Activated B cell treated with CpG ODN at 0.5 μM for 24 hours (primary cell): ENCODE results near the gene EIF3CL. TPM values are rescaled to one million over a fixed set of nuclear protein-coding genes. Genes with fewer than 3 reads are reported as not detected.
"Not testable (repeated sequence)": the region's sequence is repeated elsewhere in the genome, so short reads cannot be mapped to it uniquely, and the experiment has no call there.

Source experiments
- ATAC-seq: fragments of 200-7000 bp; cut with Tn5 transposase; one replicate; pipeline ENCODE4 v1.10.0; 2021; ENCODE audit warnings: low read depth, mild to moderate bottlenecking, moderate library complexity
- CTCF ChIA-PET: fragments of 350-600 bp; sonication (Branson Sonifier 250); formaldehyde crosslinking; loops from one replicate; lab custom pipeline; 2021; ENCODE audit warnings: antibody characterized with exemption; lab: Charles Lee
- POLR2A ChIA-PET: fragments of 350-600 bp; sonication (Branson Sonifier 250); formaldehyde crosslinking; loops from one replicate; lab custom pipeline; 2021; ENCODE audit warnings: antibody characterized with exemption; lab: Charles Lee
- DNase-seq: peaks from one replicate; pipeline ENCODE4 v3.0.0; 2022
- H3K27ac Mint-ChIP-seq: one replicate; pipeline ENCODE4 v1.8.0; 2020; ENCODE audit warnings: mixed read lengths
- H3K27me3 Mint-ChIP-seq: one replicate; pipeline ENCODE4 v1.8.0; 2021; ENCODE audit warnings: mixed read lengths
- H3K36me3 Mint-ChIP-seq: one replicate; pipeline ENCODE4 v1.8.0; 2021; ENCODE audit warnings: low read depth, mixed read lengths
- H3K4me1 Mint-ChIP-seq: one replicate; pipeline ENCODE4 v1.8.0; 2021; ENCODE audit warnings: mixed read lengths
- H3K4me3 Mint-ChIP-seq: one replicate; pipeline ENCODE4 v1.8.0; 2020; ENCODE audit warnings: mild to moderate bottlenecking, mixed read lengths
- H3K9me3 Mint-ChIP-seq: one replicate; pipeline ENCODE4 v1.8.0; 2020; ENCODE audit warnings: mixed read lengths
- intact Hi-C: fragments of 100-400 bp; cut with micrococcal nuclease; formaldehyde crosslinking; loops from one replicate; pipeline ENCODE4 v1.15.1; 2024
- total RNA-seq: library from RNA; stranded (reverse); gene quantifications from 2 replicates; pipeline ENCODE4 v1.2.3, GENCODE V29; 2022

The EIF3CL gene
- total RNA-seq, 1 donor from 2014 or later: 99.8 TPM

- H3K27me3 Mint-ChIP-seq, intact Hi-C loops, DNase-seq, H3K27ac Mint-ChIP-seq, H3K36me3 Mint-ChIP-seq, CTCF ChIA-PET, H3K4me3 Mint-ChIP-seq, ATAC-seq, H3K9me3 Mint-ChIP-seq, POLR2A ChIA-PET, H3K4me1 Mint-ChIP-seq: not testable (repeated sequence)
These were observed 21.3 kb downstream of the EIF3CL start for GRCh38 chr16:28382177-28382867.

- POLR2A ChIA-PET, H3K4me3 Mint-ChIP-seq, H3K36me3 Mint-ChIP-seq, H3K9me3 Mint-ChIP-seq, ATAC-seq, CTCF ChIA-PET, H3K4me1 Mint-ChIP-seq, H3K27me3 Mint-ChIP-seq, DNase-seq, H3K27ac Mint-ChIP-seq, intact Hi-C loops: not testable (repeated sequence)
These were observed 25.8 kb downstream of the EIF3CL start for GRCh38 chr16:28377822-28378221.

GRCh38 chr16:28377108-28377625 is 26.5 kb downstream of the EIF3CL start:
- DNase-seq, H3K36me3 Mint-ChIP-seq, H3K9me3 Mint-ChIP-seq, intact Hi-C loops, CTCF ChIA-PET, H3K4me1 Mint-ChIP-seq, ATAC-seq, POLR2A ChIA-PET, H3K27me3 Mint-ChIP-seq, H3K27ac Mint-ChIP-seq, H3K4me3 Mint-ChIP-seq: not testable (repeated sequence)

DNA sequence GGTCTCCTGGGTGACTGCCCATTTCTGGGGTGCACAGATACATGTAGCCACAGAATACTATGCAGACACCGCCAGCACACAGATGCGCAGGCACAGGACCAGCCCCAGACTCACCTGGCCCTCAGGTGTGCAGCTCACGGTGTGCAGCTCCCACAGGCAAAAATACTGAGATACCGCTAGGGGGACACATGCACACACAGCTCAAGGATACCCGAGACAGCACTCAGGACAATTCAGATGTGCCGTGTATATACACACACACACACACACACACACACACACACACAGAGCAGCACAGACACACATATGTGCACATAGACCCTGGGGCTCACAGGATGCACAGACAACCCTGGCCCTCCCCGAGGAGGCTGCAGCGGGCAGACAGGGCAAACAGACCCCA is 28.5 kb downstream of the EIF3CL start:
- ATAC-seq: peak; percentile 68
- H3K27ac Mint-ChIP-seq, H3K27me3 Mint-ChIP-seq, H3K4me3 Mint-ChIP-seq, CTCF ChIA-PET, intact Hi-C loops, H3K36me3 Mint-ChIP-seq, H3K4me1 Mint-ChIP-seq, H3K9me3 Mint-ChIP-seq, DNase-seq, POLR2A ChIA-PET: not testable (repeated sequence)

- H3K27ac Mint-ChIP-seq, intact Hi-C loops, POLR2A ChIA-PET, CTCF ChIA-PET, DNase-seq, H3K4me1 Mint-ChIP-seq, H3K27me3 Mint-ChIP-seq, H3K4me3 Mint-ChIP-seq, H3K36me3 Mint-ChIP-seq, H3K9me3 Mint-ChIP-seq: not testable (repeated sequence)
- peak; percentile 39 for ATAC-seq
These were observed 29.4 kb downstream of the EIF3CL start for GRCh38 chr16:28374281-28374680.

DNA sequence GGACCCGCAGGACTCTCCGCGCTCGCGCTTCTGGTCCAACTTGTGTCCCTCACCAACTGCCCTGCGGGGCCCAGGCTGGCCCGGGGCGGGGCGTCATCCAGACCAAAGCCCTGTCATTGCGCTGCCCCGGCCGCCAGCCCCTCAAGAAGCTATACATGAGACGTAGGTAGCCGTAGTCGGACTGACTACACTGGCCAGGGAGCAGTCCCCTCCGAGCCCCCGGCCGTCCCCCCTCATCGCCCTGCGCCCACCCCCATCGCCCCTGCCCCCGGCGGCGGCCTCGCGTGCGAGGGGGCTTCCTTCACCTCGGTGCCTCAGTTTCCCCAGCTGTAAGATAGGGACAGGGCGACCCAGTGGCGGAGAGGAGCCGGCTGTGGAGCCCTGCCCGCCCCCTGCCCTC is 35.7 kb downstream of the EIF3CL start:
- H3K36me3 Mint-ChIP-seq, H3K27ac Mint-ChIP-seq, H3K4me1 Mint-ChIP-seq, CTCF ChIA-PET, POLR2A ChIA-PET, H3K27me3 Mint-ChIP-seq, DNase-seq, H3K9me3 Mint-ChIP-seq, ATAC-seq, H3K4me3 Mint-ChIP-seq, intact Hi-C loops: not testable (repeated sequence)

DNA sequence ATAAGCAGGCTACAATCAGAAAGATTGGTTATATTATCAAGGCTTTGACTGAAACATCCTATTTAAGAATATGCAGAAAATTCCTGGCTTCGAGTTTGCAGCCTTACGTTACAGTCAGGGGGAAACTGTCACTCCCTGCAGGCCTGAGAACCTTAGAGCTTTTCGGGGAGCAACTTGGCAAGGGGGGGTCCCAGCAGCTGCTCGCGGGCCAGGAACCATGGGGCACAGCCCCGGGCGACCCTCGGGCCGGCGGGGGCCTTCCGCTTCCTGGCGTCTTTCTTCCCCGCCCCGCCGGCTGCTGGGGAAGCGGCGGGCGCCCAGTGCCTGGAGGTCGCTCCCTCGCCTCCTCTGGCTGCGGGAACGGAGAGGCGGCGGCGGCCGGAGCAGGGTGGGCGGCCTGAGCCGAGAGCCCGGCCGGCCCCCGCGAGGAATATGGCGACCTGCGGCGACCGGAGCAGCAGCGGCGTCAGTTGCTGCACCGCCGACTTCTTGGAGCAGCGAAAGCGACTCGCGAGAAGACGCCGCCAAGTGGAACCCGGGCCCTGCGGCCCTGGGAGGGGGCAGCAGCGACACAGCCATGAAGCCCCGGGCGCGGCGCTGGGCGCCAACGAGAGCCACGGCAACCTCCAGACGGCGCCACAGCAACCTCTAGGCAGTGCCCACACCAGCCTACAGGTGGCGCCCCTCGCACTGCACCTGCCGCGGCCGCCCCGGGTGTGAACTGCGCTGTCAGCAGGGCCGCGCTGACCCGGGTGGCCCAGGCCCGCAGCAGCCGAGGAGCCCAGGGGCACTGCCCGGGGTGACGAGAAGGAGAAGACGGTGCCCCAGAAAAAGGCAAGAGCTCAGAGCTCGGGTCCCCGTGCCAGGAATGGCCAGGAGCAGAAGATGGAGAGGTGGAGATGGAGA is 39.1 kb downstream of the EIF3CL start:
- intact Hi-C loops, POLR2A ChIA-PET, H3K4me3 Mint-ChIP-seq, H3K27me3 Mint-ChIP-seq, H3K36me3 Mint-ChIP-seq, H3K27ac Mint-ChIP-seq, CTCF ChIA-PET, H3K4me1 Mint-ChIP-seq, DNase-seq, H3K9me3 Mint-ChIP-seq: not testable (repeated sequence)
- ATAC-seq: peak; percentile 99

- H3K9me3 Mint-ChIP-seq, intact Hi-C loops, H3K27me3 Mint-ChIP-seq, ATAC-seq, POLR2A ChIA-PET, H3K27ac Mint-ChIP-seq, H3K4me3 Mint-ChIP-seq, DNase-seq, CTCF ChIA-PET, H3K36me3 Mint-ChIP-seq, H3K4me1 Mint-ChIP-seq: not testable (repeated sequence)
These were observed 40.2 kb downstream of the EIF3CL start, which contains the start of gene NPIPB6 for GRCh38 chr16:28363408-28363807. Gene NPIPB6 (minus strand): TSS chr16:28363508. CDS start chr16:28362822, 686 bp downstream.

- intact Hi-C loops, H3K4me3 Mint-ChIP-seq, POLR2A ChIA-PET: not testable (repeated sequence)
These were observed 41.0 kb downstream of the EIF3CL start for GRCh38 chr16:28362600-28362999.

GRCh38 chr16:28338230-28338629 is 65.4 kb downstream of the EIF3CL start:
- H3K4me3 Mint-ChIP-seq, H3K27me3 Mint-ChIP-seq, H3K36me3 Mint-ChIP-seq, ATAC-seq, H3K9me3 Mint-ChIP-seq, H3K27ac Mint-ChIP-seq, intact Hi-C loops, DNase-seq, POLR2A ChIA-PET, H3K4me1 Mint-ChIP-seq, CTCF ChIA-PET: not testable (repeated sequence)

More at GRCh38 chr16:28362600-28362999, 41.0 kb downstream of the EIF3CL start:
- ATAC-seq, H3K4me1 Mint-ChIP-seq, H3K36me3 Mint-ChIP-seq, CTCF ChIA-PET, H3K27ac Mint-ChIP-seq, H3K9me3 Mint-ChIP-seq, H3K27me3 Mint-ChIP-seq: not testable (repeated sequence)
- peak; percentile 32 for DNase-seq

- DNase-seq, H3K4me3 Mint-ChIP-seq, POLR2A ChIA-PET, intact Hi-C loops, H3K4me1 Mint-ChIP-seq, CTCF ChIA-PET, ATAC-seq, H3K27me3 Mint-ChIP-seq, H3K36me3 Mint-ChIP-seq, H3K27ac Mint-ChIP-seq, H3K9me3 Mint-ChIP-seq: not testable (repeated sequence)
These were observed 66.5 kb downstream of the EIF3CL start for GRCh38 chr16:28336940-28337710.
